Loucy (cell line): ENCODE data around the gene LRRC4.
A peak's percentile ranks its signal among the peaks of the same experiment; 100 is the strongest.

Source experiments
- H2AFZ ChIP-seq: fragments of 200-600 bp; sonication (generic); 2 replicates; pipeline ENCODE4 v1.6.0; 2016; ENCODE audit warnings: antibody characterized with exemption, mild to moderate bottlenecking, low read length, moderate library complexity
- H3F3A ChIP-seq: fragments of 200-600 bp; 2 replicates; pipeline ENCODE4 v1.6.0; 2016; ENCODE audit warnings: antibody characterized with exemption, low read depth, mild to moderate bottlenecking
- H3K27me3 ChIP-seq: fragments of 200-600 bp; sonication (generic); 2 replicates; pipeline ENCODE4 v1.6.1; 2014; ENCODE audit warnings: low read length, mild to moderate bottlenecking; ENCODE audit not compliant: insufficient read depth, poor library complexity, severe bottlenecking
- H3K36me3 ChIP-seq: fragments of 200-600 bp; sonication (generic); 2 replicates; pipeline ENCODE4 v1.6.1; 2016; ENCODE audit warnings: low read length; ENCODE audit not compliant: insufficient read depth
- H3K4me1 ChIP-seq: fragments of 200-600 bp; sonication (generic); 2 replicates; pipeline ENCODE4 v1.5.1; 2014; ENCODE audit warnings: low read length, mild to moderate bottlenecking; ENCODE audit not compliant: insufficient read depth, poor library complexity, severe bottlenecking
- H3K4me2 ChIP-seq: fragments of 200-600 bp; sonication (generic); 2 replicates; pipeline ENCODE4 v1.6.0; 2014; ENCODE audit warnings: antibody characterized with exemption, low read length, low read depth, mild to moderate bottlenecking; ENCODE audit not compliant: poor library complexity, severe bottlenecking
- H3K4me3 ChIP-seq: fragments of 200-600 bp; sonication (generic); 2 replicates; pipeline ENCODE4 v1.5.1; 2014; ENCODE audit warnings: low read length, mild to moderate bottlenecking, mixed read lengths; ENCODE audit not compliant: poor library complexity, severe bottlenecking
- H3K79me2 ChIP-seq: fragments of 200-600 bp; sonication (generic); 2 replicates; pipeline ENCODE4 v1.6.1; 2014; ENCODE audit warnings: low read length; ENCODE audit not compliant: insufficient read depth
- H3K9ac ChIP-seq: fragments of 200-600 bp; sonication (generic); 2 replicates; pipeline ENCODE4 v1.6.0; 2014; ENCODE audit warnings: mild to moderate bottlenecking, low read depth, low read length, moderate library complexity; ENCODE audit not compliant: poor library complexity, severe bottlenecking
- H3K9me2 ChIP-seq: fragments of 200-600 bp; sonication (generic); replicated peaks from 2 replicates; pipeline ENCODE4 v1.6.1; 2016; ENCODE audit warnings: low read depth, low read length, mixed read lengths
- H3K9me3 ChIP-seq: fragments of 200-600 bp; sonication (generic); 2 replicates; pipeline ENCODE4 v1.6.1; 2014; ENCODE audit warnings: mild to moderate bottlenecking, antibody characterized with exemption, low read length, low read depth; ENCODE audit not compliant: insufficient read depth
- H4K20me1 ChIP-seq: fragments of 200-600 bp; sonication (generic); 2 replicates; pipeline ENCODE4 v1.6.0; 2014; ENCODE audit warnings: antibody characterized with exemption, low read length, mild to moderate bottlenecking; ENCODE audit not compliant: insufficient read depth, poor library complexity, severe bottlenecking
- EZH2phosphoT487 ChIP-seq: fragments of 200-600 bp; IDR thresholded peaks from 2 replicates; pipeline ENCODE4 v1.6.1; 2018; ENCODE audit warnings: antibody characterized with exemption, mild to moderate bottlenecking, moderate library complexity, borderline replicate concordance
- TF ChIP-seq, protein P1 (sequence below): fragments of 200-600 bp; sonication (generic); conservative IDR thresholded peaks from 2 replicates; pipeline ENCODE4 v1.5.1; 2014; ENCODE audit warnings: mild to moderate bottlenecking, antibody characterized with exemption, low read length

Gene LRRC4

DNA sequence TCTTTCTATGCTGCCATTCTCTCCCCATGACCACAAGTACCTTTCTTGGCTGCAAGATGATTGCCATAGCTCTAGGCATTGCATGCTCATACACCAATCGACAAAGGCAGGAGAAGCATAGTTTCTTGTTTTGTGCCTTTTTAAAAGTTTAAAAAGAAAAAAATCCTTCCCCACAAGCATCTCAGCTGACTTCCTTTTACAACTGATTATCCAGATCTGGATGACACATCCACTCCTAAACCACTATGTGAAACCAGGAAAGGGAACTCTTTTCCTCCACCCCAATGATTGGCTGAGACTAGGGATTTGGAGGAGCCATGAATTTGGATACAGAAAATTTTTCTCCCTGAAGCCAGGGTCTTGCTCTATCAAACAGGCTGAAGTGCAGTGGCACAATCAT is 14.5 kb upstream of the LRRC4 start:
- H3K9ac ChIP-seq, result no peak overlapping the region
- no peak overlapping the region for H2AFZ ChIP-seq
- no peak for TF ChIP-seq EZH2phosphoT487
- TF ChIP-seq, protein P1, sequence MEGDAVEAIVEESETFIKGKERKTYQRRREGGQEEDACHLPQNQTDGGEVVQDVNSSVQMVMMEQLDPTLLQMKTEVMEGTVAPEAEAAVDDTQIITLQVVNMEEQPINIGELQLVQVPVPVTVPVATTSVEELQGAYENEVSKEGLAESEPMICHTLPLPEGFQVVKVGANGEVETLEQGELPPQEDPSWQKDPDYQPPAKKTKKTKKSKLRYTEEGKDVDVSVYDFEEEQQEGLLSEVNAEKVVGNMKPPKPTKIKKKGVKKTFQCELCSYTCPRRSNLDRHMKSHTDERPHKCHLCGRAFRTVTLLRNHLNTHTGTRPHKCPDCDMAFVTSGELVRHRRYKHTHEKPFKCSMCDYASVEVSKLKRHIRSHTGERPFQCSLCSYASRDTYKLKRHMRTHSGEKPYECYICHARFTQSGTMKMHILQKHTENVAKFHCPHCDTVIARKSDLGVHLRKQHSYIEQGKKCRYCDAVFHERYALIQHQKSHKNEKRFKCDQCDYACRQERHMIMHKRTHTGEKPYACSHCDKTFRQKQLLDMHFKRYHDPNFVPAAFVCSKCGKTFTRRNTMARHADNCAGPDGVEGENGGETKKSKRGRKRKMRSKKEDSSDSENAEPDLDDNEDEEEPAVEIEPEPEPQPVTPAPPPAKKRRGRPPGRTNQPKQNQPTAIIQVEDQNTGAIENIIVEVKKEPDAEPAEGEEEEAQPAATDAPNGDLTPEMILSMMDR, result no peak
- H3K4me1 ChIP-seq, result peaks cover 15% of the 10 kb centered on the region
- H3K36me3 ChIP-seq, result no peaks in the 10 kb centered on the region
- no peaks in the 10 kb centered on the region for H3F3A ChIP-seq
- H3K4me3 ChIP-seq, result no peak overlapping the region
- H3K27me3 ChIP-seq, result no peaks in the 10 kb centered on the region
- H3K4me2 ChIP-seq, result no peak overlapping the region
- H4K20me1 ChIP-seq, result no peaks in the 10 kb centered on the region
- no peaks in the 10 kb centered on the region for H3K79me2 ChIP-seq
- H3K9me2 ChIP-seq, result no peaks in the 10 kb centered on the region
- H3K9me3 ChIP-seq, result no peaks in the 10 kb centered on the region

- Histone ChIP-seq H3K9me3 (no peaks in the 10 kb centered on the region), H3K4me1 (peaks cover 15% of the 10 kb centered on the region), H3K4me2 (no peak overlapping the region), H3K4me3 (no peak overlapping the region), H3K79me2 (no peaks in the 10 kb centered on the region), H3F3A (no peaks in the 10 kb centered on the region), H2AFZ (no peak overlapping the region), H3K27me3 (no peaks in the 10 kb centered on the region), H3K9ac (no peak overlapping the region), H3K36me3 (no peaks in the 10 kb centered on the region), H3K9me2 (no peaks in the 10 kb centered on the region), H4K20me1 (no peaks in the 10 kb centered on the region)
- TF ChIP-seq, protein P1, result 0 out of 2 replicates have a peak, but pooled peaks have one; percentile 23
- TF ChIP-seq EZH2phosphoT487, result no peak
These were observed 13.9 kb upstream of the LRRC4 start for GRCh38 chr7:128045158-128045557.

DNA sequence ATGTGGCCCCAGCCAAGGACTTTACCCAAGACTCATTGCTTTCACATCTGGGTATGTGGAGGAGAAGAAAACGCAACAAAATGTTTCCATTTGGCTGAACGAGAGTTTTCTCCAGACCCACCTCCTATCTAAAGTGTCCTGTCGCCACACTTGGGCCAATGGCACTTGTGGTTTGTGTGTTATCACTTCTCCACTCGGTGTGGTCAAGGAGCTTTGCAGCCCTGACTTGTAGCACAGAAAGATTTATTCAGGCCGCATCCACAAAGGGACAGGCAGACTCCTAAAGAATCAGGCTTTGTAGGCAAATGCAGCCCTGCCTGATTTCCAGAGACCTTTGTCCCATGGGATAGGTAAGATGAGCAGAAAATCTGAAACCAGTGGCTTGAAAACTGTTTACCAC is 12.8 kb upstream of the LRRC4 start:
- no peak overlapping the region for H2AFZ ChIP-seq
- no peaks in the 10 kb centered on the region for H4K20me1 ChIP-seq
- H3K9ac ChIP-seq, result no peak overlapping the region
- peaks cover 15% of the 10 kb centered on the region for H3K4me1 ChIP-seq
- H3K9me2 ChIP-seq, result no peaks in the 10 kb centered on the region
- H3K27me3 ChIP-seq, result no peaks in the 10 kb centered on the region
- no peaks in the 10 kb centered on the region for H3F3A ChIP-seq
- no peaks in the 10 kb centered on the region for H3K9me3 ChIP-seq
- H3K36me3 ChIP-seq, result no peaks in the 10 kb centered on the region
- H3K79me2 ChIP-seq, result no peaks in the 10 kb centered on the region
- no peak overlapping the region for H3K4me3 ChIP-seq
- no peak for TF ChIP-seq EZH2phosphoT487
- TF ChIP-seq, protein P1, result no peak
- no peak overlapping the region for H3K4me2 ChIP-seq
